ENCODE measurements around the gene PGLYRP4.

PGLYRP4 gene

DNA sequence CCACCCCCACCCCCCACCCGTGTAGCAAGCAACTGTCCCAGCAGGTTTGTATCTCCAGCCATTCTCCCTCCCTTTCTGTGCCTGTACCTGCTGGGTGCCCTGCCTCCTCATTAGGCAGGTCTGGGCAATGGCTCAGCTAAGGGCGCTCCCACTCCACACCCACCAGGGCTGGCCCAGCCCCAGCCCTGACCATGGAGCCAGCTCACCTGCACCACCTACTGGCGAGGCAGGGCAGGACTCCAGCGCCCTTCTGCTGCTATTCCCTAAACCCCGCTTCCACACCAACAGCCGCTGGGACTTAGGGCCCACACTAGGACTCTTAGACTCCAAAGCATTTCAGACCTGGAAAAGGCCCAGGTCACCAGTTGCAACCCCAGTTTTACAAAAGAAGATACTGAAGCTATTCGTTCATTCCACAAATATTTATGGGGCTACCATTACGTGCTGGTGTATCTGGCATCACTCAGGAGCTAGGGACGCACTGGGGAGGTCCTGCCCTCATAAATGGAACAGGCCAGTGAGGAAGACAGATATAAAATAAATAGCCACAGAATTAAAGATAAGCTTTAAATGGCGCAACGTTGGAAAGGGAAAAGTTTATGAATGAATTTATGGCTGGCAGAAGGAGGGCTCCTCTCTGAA lies 59.9 kb downstream of the PGLYRP4 start:
- DNase-seq (ENCODE audit: low read depth), result peak; percentile 8
